Measurements from ENCODE around the gene NBAS.

DNA sequence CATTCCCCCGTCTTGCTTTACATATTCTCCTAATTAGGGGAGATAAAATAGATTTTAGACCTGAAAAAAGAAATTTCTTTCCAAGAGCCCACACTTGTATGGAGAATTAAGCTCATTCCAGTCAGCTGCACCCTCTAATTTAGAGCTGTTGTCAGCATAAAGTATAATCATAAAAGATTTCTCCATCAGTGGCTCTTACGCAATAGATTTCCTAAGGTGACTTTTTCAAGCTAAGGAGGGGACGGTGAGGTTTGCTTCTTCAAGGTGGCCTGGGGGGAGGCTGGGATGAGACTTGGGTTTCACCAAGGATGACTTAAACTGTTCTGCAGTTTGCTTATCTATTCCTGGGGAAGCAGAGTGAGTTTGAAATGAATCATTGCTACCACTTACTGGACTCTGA is 426.2 kb downstream of the NBAS start:
- no peak for TF ChIP-seq SIX5 (IDR thresholded peaks at IDR 0.05; ENCODE audit: low read depth, low read length, severe bottlenecking)
- TF ChIP-seq, protein P1, sequence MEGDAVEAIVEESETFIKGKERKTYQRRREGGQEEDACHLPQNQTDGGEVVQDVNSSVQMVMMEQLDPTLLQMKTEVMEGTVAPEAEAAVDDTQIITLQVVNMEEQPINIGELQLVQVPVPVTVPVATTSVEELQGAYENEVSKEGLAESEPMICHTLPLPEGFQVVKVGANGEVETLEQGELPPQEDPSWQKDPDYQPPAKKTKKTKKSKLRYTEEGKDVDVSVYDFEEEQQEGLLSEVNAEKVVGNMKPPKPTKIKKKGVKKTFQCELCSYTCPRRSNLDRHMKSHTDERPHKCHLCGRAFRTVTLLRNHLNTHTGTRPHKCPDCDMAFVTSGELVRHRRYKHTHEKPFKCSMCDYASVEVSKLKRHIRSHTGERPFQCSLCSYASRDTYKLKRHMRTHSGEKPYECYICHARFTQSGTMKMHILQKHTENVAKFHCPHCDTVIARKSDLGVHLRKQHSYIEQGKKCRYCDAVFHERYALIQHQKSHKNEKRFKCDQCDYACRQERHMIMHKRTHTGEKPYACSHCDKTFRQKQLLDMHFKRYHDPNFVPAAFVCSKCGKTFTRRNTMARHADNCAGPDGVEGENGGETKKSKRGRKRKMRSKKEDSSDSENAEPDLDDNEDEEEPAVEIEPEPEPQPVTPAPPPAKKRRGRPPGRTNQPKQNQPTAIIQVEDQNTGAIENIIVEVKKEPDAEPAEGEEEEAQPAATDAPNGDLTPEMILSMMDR (IDR thresholded peaks at IDR 0.05 in 2 of 3, conservative IDR thresholded peaks at IDR 0.05 in 1 of 3; ENCODE audit: control insufficient read depth in 2 of 3, extremely low read depth in 1 of 3, insufficient read depth in 1 of 3, low read depth in 3 of 3, low read length in 3 of 3) = no peak
- TF ChIP-seq CREB1 (IDR thresholded peaks at IDR 0.05; ENCODE audit: low read depth) = no peak
- TF ChIP-seq, protein P2, sequence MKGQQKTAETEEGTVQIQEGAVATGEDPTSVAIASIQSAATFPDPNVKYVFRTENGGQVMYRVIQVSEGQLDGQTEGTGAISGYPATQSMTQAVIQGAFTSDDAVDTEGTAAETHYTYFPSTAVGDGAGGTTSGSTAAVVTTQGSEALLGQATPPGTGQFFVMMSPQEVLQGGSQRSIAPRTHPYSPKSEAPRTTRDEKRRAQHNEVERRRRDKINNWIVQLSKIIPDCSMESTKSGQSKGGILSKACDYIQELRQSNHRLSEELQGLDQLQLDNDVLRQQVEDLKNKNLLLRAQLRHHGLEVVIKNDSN (IDR thresholded peaks at IDR 0.05; ENCODE audit: borderline replicate concordance, extremely low read length, insufficient read depth, low read depth, low read length) = no peak

Data from GM12878 (cell line).